Large intestine (tissue), 12 donors: ENCODE measurements around the gene TDO2. TPM values are rescaled to one million over a fixed set of nuclear protein-coding genes. Genes with fewer than 3 reads are reported as not detected.

Experiments
- DNase-seq, 2 donors: peaks; one replicate each; pipeline versions ENCODE4 v3.0.0 to v3.0.0-alpha.2; 2013
- H3K27ac ChIP-seq: one replicate; pipeline ENCODE4 v1.5.1; 2013; ENCODE audit warnings: low read length
- H3K27me3 ChIP-seq: 2 replicates; pipeline ENCODE4 v1.6.1; 2013; ENCODE audit warnings: low read length; ENCODE audit not compliant: control insufficient read depth, insufficient read depth
- H3K36me3 ChIP-seq: 2 replicates; pipeline ENCODE4 v1.6.1; 2013; ENCODE audit warnings: low read length; ENCODE audit not compliant: control insufficient read depth, insufficient read depth
- H3K4me1 ChIP-seq: one replicate; pipeline ENCODE4 v1.6.1; 2013; ENCODE audit warnings: low read length; ENCODE audit not compliant: control insufficient read depth, insufficient read depth
- H3K4me3 ChIP-seq: one replicate; pipeline ENCODE4 v1.5.1; 2013; ENCODE audit warnings: low read length
- H3K9me3 ChIP-seq: one replicate; pipeline ENCODE4 v1.6.1; 2013; ENCODE audit warnings: mild to moderate bottlenecking, low read depth, low read length, moderate library complexity; ENCODE audit not compliant: control insufficient read depth
- WGBS: methylation state at CpG from one replicate; pipeline ENCODE4 v1.1.5; 2013; ENCODE audit warnings: low lambda C conversion rate; ENCODE audit not compliant: insufficient coverage; 5-methylcytosine and 5-hydroxymethylcytosine counted together
- long read RNA-seq, 11 donors: transcript quantifications; one replicate each; lab custom pipeline, GENCODE V29; 2026
- polyA plus RNA-seq: library from polyadenylated mRNA; unstranded; fragments of 120-200 nt; gene quantifications from one replicate; pipeline ENCODE4 v1.2.1, GENCODE V29; 2013

Gene TDO2
- 7.5 TPM for polyA plus RNA-seq
- long read RNA-seq, donor 1, transcript TDO2-208 (12 exons, 1,701 nt), result major isoform, 7 of 32 reads
- long read RNA-seq, donor 1, partial matches to known transcripts, result 21 of 32 reads
- long read RNA-seq, donor 1, other reads (novel, unspliced or antisense), result 0 of 32 reads
- long read RNA-seq, donor 2, transcript TDO2-205 (3 exons, 935 nt), result minor isoform, 6 of 71 reads
- long read RNA-seq, donor 2, transcript TDO2-208 (12 exons, 1,701 nt), result major isoform, 28 of 71 reads
- long read RNA-seq, donor 2, partial matches to known transcripts, result 37 of 71 reads
- long read RNA-seq, donor 2, other reads (novel, unspliced or antisense), result 0 of 71 reads
- long read RNA-seq, donor 3, transcript TDO2-205 (3 exons, 935 nt), result minor isoform, 5 of 18 reads
- long read RNA-seq, donor 3, transcript TDO2-208 (12 exons, 1,701 nt), result major isoform, 6 of 18 reads
- long read RNA-seq, donor 3, partial matches to known transcripts, result 7 of 18 reads
- long read RNA-seq, donor 3, other reads (novel, unspliced or antisense), result 0 of 18 reads
- long read RNA-seq, donor 4, partial matches to known transcripts, result 0 of 2 reads
- long read RNA-seq, donor 4, other reads (novel, unspliced or antisense), result 0 of 2 reads
- long read RNA-seq, donor 5, result 0 reads
- long read RNA-seq, donor 6, partial matches to known transcripts, result 5 of 9 reads
- long read RNA-seq, donor 6, other reads (novel, unspliced or antisense), result 0 of 9 reads
- long read RNA-seq, donor 7, partial matches to known transcripts, result 0 of 3 reads
- long read RNA-seq, donor 7, other reads (novel, unspliced or antisense), result 0 of 3 reads
- long read RNA-seq, donor 8, transcript TDO2-208 (12 exons, 1,701 nt), result major isoform, 5 of 13 reads
- long read RNA-seq, donor 8, partial matches to known transcripts, result 8 of 13 reads
- long read RNA-seq, donor 8, other reads (novel, unspliced or antisense), result 0 of 13 reads
- long read RNA-seq, donor 9, transcript TDO2-208 (12 exons, 1,701 nt), result major isoform, 20 of 60 reads
- long read RNA-seq, donor 9, transcript TDO2-205 (3 exons, 935 nt), result minor isoform, 7 of 60 reads
- long read RNA-seq, donor 9, partial matches to known transcripts, result 33 of 60 reads
- long read RNA-seq, donor 9, other reads (novel, unspliced or antisense), result 0 of 60 reads
- long read RNA-seq, donor 10, partial matches to known transcripts, result 0 of 1 reads
- long read RNA-seq, donor 10, other reads (novel, unspliced or antisense), result 0 of 1 reads
- long read RNA-seq, donor 11, transcript TDO2-208 (12 exons, 1,701 nt), result major isoform, 6 of 17 reads
- long read RNA-seq, donor 11, partial matches to known transcripts, result 8 of 17 reads
- long read RNA-seq, donor 11, other reads (novel, unspliced or antisense), result 0 of 17 reads

DNA sequence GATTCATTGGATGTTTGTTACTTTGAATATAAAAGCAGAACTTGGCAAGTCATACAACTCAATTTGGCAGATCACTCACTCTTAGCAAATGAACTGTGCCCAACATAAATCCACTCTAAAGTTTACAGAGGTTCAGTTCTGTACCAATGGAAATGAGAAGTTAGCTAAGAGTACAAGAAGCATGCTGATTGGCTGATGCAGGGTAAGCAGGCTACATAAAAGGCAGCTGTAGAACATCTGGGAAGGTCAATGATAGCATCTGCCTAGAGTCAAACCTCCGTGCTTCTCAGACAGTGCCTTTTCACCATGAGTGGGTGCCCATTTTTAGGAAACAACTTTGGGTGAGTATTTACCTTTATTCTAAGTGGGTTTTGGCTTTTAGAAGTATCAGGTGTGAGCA, at the start of gene TDO2:
Gene TDO2 (plus strand): TSS at position 244 of the 400 bp plus-strand sequence. CDS start 63 bp downstream, at position 307.
- peak within 1 kb of the TSS; percentile 57 for H3K27ac ChIP-seq
- WGBS, result no CpG with 5 or more reads among the region's 1 CpG

DNA sequence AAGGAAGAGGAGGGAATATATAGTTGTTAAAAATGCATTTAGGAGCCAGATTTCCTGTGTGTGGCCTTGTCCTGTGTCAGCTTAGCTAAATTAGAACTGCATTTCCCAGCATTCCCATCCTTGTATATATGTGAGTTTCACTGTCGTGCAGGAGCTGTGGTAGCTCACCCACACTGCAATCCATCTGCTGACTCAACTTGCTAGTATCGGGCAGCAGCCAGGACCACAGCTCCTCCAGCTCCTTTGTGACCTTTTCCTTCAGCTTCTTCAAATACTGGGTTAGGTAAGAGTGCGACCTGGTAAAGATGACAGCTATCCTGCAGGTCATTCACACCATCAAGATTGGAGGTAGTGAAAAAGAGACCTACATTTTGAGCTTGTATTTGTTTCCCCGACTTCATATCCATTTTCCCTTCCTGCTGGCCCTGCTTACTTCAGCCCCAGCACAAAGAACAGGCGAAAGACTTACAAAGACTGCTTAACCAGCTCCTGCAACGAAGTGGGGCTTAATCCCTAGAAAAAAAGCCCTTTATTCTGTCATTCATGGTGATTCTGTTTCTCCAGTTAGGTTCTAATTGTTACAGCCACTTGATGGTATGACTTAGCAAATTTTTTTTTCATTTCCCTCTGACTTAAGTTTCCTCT, 48.8 kb upstream of the TDO2 start:
- Histone ChIP-seq H3K36me3 (no peaks in the 10 kb centered on the region), H3K9me3 (no peaks in the 10 kb centered on the region), H3K27me3 (no peaks in the 10 kb centered on the region), H3K4me1 (no peaks in the 10 kb centered on the region), H3K4me3 (no peak overlapping the region), H3K27ac (no peak overlapping the region)
- no CpG with 5 or more reads among the region's 6 CpGs for WGBS
- no peak for DNase-seq

More for the DNA sequence above, at the start of gene TDO2:
- H3K9me3 ChIP-seq, result peaks cover under 1% of the 10 kb centered on the region
- H3K4me1 ChIP-seq, result peaks cover 40% of the 10 kb centered on the region
- H3K36me3 ChIP-seq, result no peaks in the 10 kb centered on the region
- no peaks in the 10 kb centered on the region for H3K27me3 ChIP-seq
- H3K4me3 ChIP-seq, result peak within 1 kb of the TSS; percentile 23
- no peak for DNase-seq

DNA sequence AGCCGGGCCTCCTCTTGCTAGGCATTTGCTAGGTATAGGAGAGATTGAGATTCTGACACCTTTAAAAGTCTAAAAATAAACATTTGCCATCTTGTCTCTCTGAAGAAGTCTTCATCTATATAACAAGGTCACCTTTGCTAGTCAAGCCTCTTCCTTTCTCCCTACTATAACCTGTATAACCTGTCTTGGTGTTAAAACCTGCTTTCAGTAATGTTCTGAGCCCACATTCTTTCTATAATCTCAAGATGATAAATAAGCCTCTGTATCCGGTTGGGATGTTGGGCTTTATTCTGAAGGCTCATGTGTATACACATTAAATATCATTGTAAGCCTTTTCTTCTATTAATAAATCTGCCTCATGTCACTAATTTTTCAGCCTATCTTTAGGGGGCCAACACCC, 47.6 kb upstream of the TDO2 start:
- no peaks in the 10 kb centered on the region for H3K4me1 ChIP-seq
- no peaks in the 10 kb centered on the region for H3K36me3 ChIP-seq
- no peak overlapping the region for H3K4me3 ChIP-seq
- H3K27ac ChIP-seq, result no peak overlapping the region
- H3K9me3 ChIP-seq, result no peaks in the 10 kb centered on the region
- H3K27me3 ChIP-seq, result no peaks in the 10 kb centered on the region
- DNase-seq, result no peak
- WGBS, result 83% methylated on average over 1 of the region's 2 CpGs

DNA sequence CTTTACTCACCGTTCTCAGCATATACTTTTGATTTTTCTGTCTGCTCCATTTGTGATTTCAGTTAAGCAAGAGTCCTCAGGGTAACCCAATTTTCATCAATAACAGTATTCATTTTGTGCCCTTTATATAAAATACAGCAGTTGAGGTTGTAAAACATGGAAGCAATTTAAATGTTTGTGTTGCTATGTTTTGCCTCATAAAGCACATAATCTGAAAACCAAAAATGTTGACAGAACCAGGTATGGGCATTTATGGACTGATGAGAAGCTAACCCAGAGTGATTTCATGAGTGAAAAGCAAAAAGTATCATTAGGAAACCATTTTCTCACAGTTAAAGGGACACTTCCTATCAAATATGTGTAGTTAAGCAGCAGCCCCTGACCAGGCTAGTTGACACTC, 37.3 kb upstream of the TDO2 start, which contains the start of gene ASIC5:
Gene ASIC5 (minus strand): TSS at position 101 of the 400 bp plus-strand sequence. CDS start 51 bp downstream, at position 50.
- H3K27me3 ChIP-seq, result no peaks in the 10 kb centered on the region
- no peaks in the 10 kb centered on the region for H3K9me3 ChIP-seq
- no peak for DNase-seq
- no peaks in the 10 kb centered on the region for H3K4me1 ChIP-seq
- H3K36me3 ChIP-seq, result no peaks in the 10 kb centered on the region
- H3K27ac ChIP-seq, result no peak within 1 kb of the TSS
- WGBS, result no CpG with 5 or more reads among the region's 1 CpG
- H3K4me3 ChIP-seq, result no peak within 1 kb of the TSS

DNA sequence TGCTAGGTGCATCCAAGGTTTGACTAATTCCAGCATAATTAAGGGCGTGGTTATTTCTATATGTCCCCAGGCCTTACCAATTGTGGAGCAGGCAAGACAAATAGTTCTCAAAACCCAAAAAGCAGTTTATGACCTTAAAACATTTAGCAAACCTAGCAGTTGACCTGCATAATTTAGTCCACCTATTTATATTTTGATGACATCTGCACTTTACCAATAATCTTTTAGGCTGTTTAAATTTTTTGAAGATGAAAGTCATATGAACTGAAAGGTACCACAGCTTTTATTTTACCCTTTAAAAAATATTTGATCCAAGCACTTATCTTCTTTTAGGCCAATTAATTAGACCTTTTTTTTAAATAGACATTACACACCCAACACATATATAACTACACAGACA, 27.6 kb upstream of the TDO2 start:
- no peak for DNase-seq
- peaks cover 8% of the 10 kb centered on the region for H3K9me3 ChIP-seq
- no peak overlapping the region for H3K27ac ChIP-seq
- no peaks in the 10 kb centered on the region for H3K27me3 ChIP-seq
- H3K4me1 ChIP-seq, result peaks cover 3% of the 10 kb centered on the region
- H3K36me3 ChIP-seq, result no peaks in the 10 kb centered on the region
- no CpG with 5 or more reads among the region's 1 CpG for WGBS
- no peak overlapping the region for H3K4me3 ChIP-seq

DNA sequence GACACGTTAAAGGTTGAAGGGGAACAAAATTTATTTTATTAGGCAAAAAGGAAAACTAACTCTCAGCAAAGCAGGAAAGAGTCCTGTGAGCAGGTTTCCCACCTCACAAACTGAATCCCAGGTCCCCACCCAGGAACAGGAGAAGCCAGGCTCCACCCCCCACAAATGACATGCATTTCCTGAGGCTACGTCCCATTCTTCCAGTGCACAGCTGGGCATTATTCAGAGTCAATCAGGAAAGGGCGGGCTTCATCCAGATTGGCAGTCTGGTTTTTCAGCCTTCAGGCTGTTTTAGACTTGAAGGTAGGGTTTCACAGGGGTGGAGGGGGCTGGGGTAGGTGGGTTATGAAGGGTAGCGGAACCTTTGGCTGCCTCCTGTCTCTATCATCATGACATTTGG, 25.5 kb upstream of the TDO2 start:
- Histone ChIP-seq H3K4me3 (no peak overlapping the region), H3K27ac (no peak overlapping the region), H3K36me3 (no peaks in the 10 kb centered on the region), H3K4me1 (peaks cover 3% of the 10 kb centered on the region), H3K27me3 (no peaks in the 10 kb centered on the region), H3K9me3 (peaks cover 8% of the 10 kb centered on the region)
- WGBS, result no CpG with 5 or more reads among the region's 4 CpGs
- no peak for DNase-seq

DNA sequence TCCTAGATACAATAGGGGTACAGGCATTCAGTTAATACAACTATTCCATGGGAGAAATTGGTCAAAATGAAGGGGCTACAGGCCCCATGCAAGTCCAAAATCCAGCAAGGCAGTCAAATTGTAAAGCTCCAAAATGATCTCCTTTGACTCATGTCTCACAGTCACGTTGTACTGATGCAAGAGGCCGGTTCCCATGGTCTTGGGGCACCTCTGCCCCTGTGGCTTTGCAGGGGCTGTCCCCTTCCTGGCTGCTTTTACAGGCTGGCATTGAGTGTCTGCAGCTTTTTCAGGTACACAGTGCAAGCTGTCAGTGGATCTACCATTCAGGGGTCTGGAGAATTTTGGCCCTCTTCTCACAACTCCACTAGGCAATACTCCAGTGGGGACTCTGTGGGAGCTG, 24.9 kb upstream of the TDO2 start:
- DNase-seq, result peak in 1 of 2 donors; percentile 38
- H3K4me3 ChIP-seq, result no peak overlapping the region
- no peaks in the 10 kb centered on the region for H3K36me3 ChIP-seq
- H3K9me3 ChIP-seq, result peaks cover 8% of the 10 kb centered on the region
- no peaks in the 10 kb centered on the region for H3K27me3 ChIP-seq
- peaks cover 3% of the 10 kb centered on the region for H3K4me1 ChIP-seq
- no CpG with 5 or more reads among the region's 2 CpGs for WGBS
- no peak overlapping the region for H3K27ac ChIP-seq

DNA sequence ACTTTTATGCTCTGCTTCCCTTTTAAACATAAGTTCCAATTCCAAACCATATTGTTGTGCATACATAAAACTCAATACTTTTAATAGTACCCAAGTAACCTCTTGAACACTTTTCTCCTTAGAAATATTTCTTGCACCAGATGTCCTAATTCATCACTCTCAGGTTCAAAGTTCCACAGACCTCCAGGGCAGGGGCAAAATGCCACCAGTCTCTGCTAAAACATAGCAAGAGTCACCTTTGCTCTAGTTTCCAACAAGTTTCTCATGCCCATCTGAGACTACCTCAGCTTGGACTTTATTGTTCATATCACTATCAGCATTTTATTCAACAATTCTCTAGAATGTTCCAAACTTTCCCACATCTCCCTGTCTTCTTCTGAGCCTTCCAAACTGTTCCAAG, 23.7 kb upstream of the TDO2 start:
- Histone ChIP-seq H3K9me3 (peaks cover 8% of the 10 kb centered on the region), H3K4me3 (no peak overlapping the region), H3K36me3 (no peaks in the 10 kb centered on the region), H3K27ac (no peak overlapping the region), H3K4me1 (peaks cover 3% of the 10 kb centered on the region), H3K27me3 (no peaks in the 10 kb centered on the region)
- DNase-seq, result no peak

DNA sequence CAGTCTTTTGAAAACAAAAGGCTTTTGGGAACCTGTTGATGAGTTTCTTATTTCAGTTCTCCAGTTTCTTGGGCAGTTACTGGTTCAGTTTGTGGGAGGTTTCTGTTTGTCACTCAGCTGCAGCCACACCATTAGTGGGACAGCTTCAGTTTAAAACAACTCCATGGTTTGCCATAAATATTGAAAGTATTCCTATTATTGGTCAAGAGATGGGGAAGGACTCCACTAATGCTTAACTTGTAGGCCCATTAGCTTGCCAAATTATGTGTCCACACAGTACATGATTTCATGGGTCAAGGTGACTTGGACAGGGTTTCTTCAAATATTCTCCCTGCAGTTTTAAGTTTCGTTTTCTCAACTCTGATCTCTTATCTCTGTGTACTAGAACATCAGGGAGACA, 21.9 kb upstream of the TDO2 start:
- no peaks in the 10 kb centered on the region for H3K36me3 ChIP-seq
- H3K4me1 ChIP-seq, result peaks cover 3% of the 10 kb centered on the region
- H3K9me3 ChIP-seq, result peaks cover 6% of the 10 kb centered on the region
- DNase-seq, result no peak
- 71% methylated on average over 1 of the region's 1 CpG for WGBS
- H3K27ac ChIP-seq, result no peak overlapping the region
- H3K4me3 ChIP-seq, result no peak overlapping the region
- no peaks in the 10 kb centered on the region for H3K27me3 ChIP-seq
